GM12878 (cell line): ENCODE measurements around the gene UQCRC1. TPM values are rescaled to one million over a fixed set of nuclear protein-coding genes. Genes with fewer than 3 reads are reported as not detected.

ENCODE experiments used
- ATAC-seq: fragments of 200-7000 bp; cut with Tn5 transposase; 3 replicates; pipeline ENCODE4 v1.9.1; 2020; ENCODE audit warnings: mild to moderate bottlenecking, moderate library complexity
- BruUV-seq: library from RNA; stranded (reverse); fragments of 400-500 nt; replicated peaks from 2 replicates; lab custom pipeline; 2021; lab: Mats Ljungman, UMichigan
- CTCF ChIA-PET: fragments of 300-600 bp; sonication (Branson Sonifier 250); formaldehyde crosslinking; extraction: SDS; loops from one replicate; lab custom pipeline; 2021; ENCODE audit warnings: inconsistent platforms; lab: Yijun Ruan, JAX
- POLR2A ChIA-PET: fragments of 350-600 bp; formaldehyde crosslinking; extraction: SDS; loops from one replicate; lab custom pipeline; 2021; ENCODE audit warnings: inconsistent platforms; lab: Charles Lee
- RAD21 ChIA-PET: fragments of 300-600 bp; sonication (Branson Sonifier 250); formaldehyde crosslinking; loops from one replicate; lab custom pipeline; 2023; ENCODE audit warnings: antibody characterized with exemption; ENCODE audit not compliant: unreplicated experiment; lab: Charles Lee
- SMC1A ChIA-PET: fragments of 300-600 bp; sonication (Branson Sonifier 250); formaldehyde crosslinking; loops from one replicate; lab custom pipeline; 2023; ENCODE audit not compliant: unreplicated experiment, uncharacterized antibody; lab: Charles Lee
- DNase-seq: peaks from one replicate; pipeline ENCODE4 v3.0.0-alpha.2; 2011; ENCODE audit warnings: low read depth, low spot score
- FAIRE-seq: peaks from 3 replicates; lab custom pipeline; 2011; peaks lifted over from hg19 to GRCh38; lab: Jason Lieb, UNC
- H2AFZ ChIP-seq: 2 replicates; pipeline ENCODE4 v1.6.0; 2011; ENCODE audit warnings: low read depth, low read length, control low read depth; ENCODE audit not compliant: control insufficient read depth
- H3K27ac ChIP-seq: 2 replicates; pipeline ENCODE4 v1.5.1; 2011; ENCODE audit warnings: control low read depth; ENCODE audit not compliant: control insufficient read depth, insufficient read depth
- H3K27me3 ChIP-seq, 2 experiments: replicated peaks in 1 of 2; 2 replicates each; pipeline versions ENCODE4 v1.6.0 to v1.6.1; 2011; ENCODE audit warnings: low read length in 1 of 2; ENCODE audit not compliant: control insufficient read depth in 2 of 2, insufficient read depth in 2 of 2
- H3K36me3 ChIP-seq, 2 experiments: 2 replicates each; pipeline ENCODE4 v1.5.1; 2011; ENCODE audit warnings: low read length in 1 of 2; ENCODE audit not compliant: control insufficient read depth in 2 of 2, insufficient read depth in 2 of 2
- H3K4me1 ChIP-seq: 2 replicates; pipeline ENCODE4 v1.6.1; 2011; ENCODE audit warnings: mild to moderate bottlenecking, low read length, moderate library complexity, mixed read lengths; ENCODE audit not compliant: control insufficient read depth, insufficient read depth
- H3K4me2 ChIP-seq: 2 replicates; pipeline ENCODE4 v1.6.0; 2011; ENCODE audit warnings: control low read depth; ENCODE audit not compliant: control insufficient read depth, insufficient read depth
- H3K4me3 ChIP-seq: fragments of 200-600 bp; sonication (generic); 2 replicates; pipeline ENCODE4 v1.5.1; 2016
- H3K79me2 ChIP-seq: 2 replicates; pipeline ENCODE4 v1.6.0; 2011; ENCODE audit warnings: low read length; ENCODE audit not compliant: control insufficient read depth, insufficient read depth
- H3K9ac ChIP-seq: 2 replicates; pipeline ENCODE4 v1.8.0; 2011; ENCODE audit warnings: low read length, control low read depth, mixed read lengths; ENCODE audit not compliant: control insufficient read depth, insufficient read depth
- H3K9me3 ChIP-seq: replicated peaks from 3 replicates; pipeline ENCODE4 v1.5.1; 2011; ENCODE audit warnings: mild to moderate bottlenecking, low read length; ENCODE audit not compliant: control insufficient read depth, insufficient read depth
- H4K20me1 ChIP-seq: 2 replicates; pipeline ENCODE4 v1.6.0; 2011; ENCODE audit not compliant: control insufficient read depth, insufficient read depth
- BRCA1 ChIP-seq: IDR thresholded peaks from 2 replicates; pipeline ENCODE4 v1.6.1; 2011; ENCODE audit warnings: low read depth, low read length, improper control_type of control experiment
- CHD2 ChIP-seq: IDR thresholded peaks from 2 replicates; pipeline ENCODE4 v1.6.1; 2011; ENCODE audit warnings: low read depth, low read length, improper control_type of control experiment, borderline replicate concordance
- DPF2 ChIP-seq: fragments of 450-650 bp; IDR thresholded peaks from 2 replicates; pipeline ENCODE4 v1.6.1; 2017; ENCODE audit warnings: mild to moderate bottlenecking
- EGR1 ChIP-seq, 2 experiments: IDR thresholded peaks; 1 replicate in 1 of 2; 2 replicates in 1 of 2; pipeline ENCODE4 v1.6.1; 2011 to 2012; ENCODE audit warnings: low read depth in 2 of 2, low read length in 2 of 2, borderline replicate concordance in 1 of 2, mild to moderate bottlenecking in 1 of 2, moderate library complexity in 1 of 2
- HDGF ChIP-seq: fragments of 450-650 bp; IDR thresholded peaks from 2 replicates; pipeline ENCODE4 v1.6.1; 2016; ENCODE audit warnings: antibody characterized with exemption
- MEF2B ChIP-seq: fragments of 450-650 bp; IDR thresholded peaks from 2 replicates; pipeline ENCODE4 v1.6.1; 2018; ENCODE audit warnings: mild to moderate bottlenecking, moderate library complexity; ENCODE audit not compliant: partially characterized antibody, poor library complexity, severe bottlenecking
- RUNX3 ChIP-seq: IDR thresholded peaks from 2 replicates; pipeline ENCODE4 v1.6.1; 2012; ENCODE audit warnings: low read length, inconsistent platforms
- SIN3A ChIP-seq: IDR thresholded peaks from 2 replicates; pipeline ENCODE4 v1.6.1; 2012; ENCODE audit warnings: low read depth, low read length, improper control_type of control experiment
- TBL1XR1 ChIP-seq: IDR thresholded peaks from 2 replicates; pipeline ENCODE4 v1.6.1; 2012; ENCODE audit warnings: low read depth, low read length, improper control_type of control experiment
- ZBTB33 ChIP-seq: fragments of 450-650 bp; IDR thresholded peaks from 2 replicates; pipeline ENCODE4 v1.6.1; 2017; ENCODE audit warnings: mild to moderate bottlenecking
- WGBS: methylation state at CpG from one replicate; pipeline ENCODE4 v1.1.6; 2016; ENCODE audit warnings: low lambda C conversion rate; ENCODE audit not compliant: insufficient replicate concordance, insufficient coverage; ENCODE audit errors: missing lambda C conversion rate; 5-methylcytosine and 5-hydroxymethylcytosine counted together
- in situ Hi-C: fragments of 300-500 bp; cut with MboI; formaldehyde crosslinking; loops from 9 replicates; pipeline ENCODE4 v1.14.3; 2018; ENCODE audit warnings: mixed read lengths
- intact Hi-C: fragments of 100-400 bp; cut with micrococcal nuclease; formaldehyde crosslinking; loops from one replicate; pipeline ENCODE4 v1.14.2; 2022; ENCODE audit not compliant: unreplicated experiment
- polyA plus RNA-seq, 11 experiments: library from polyadenylated mRNA; depleted of rRNA in 4 of 11; unstranded in 6 of 11; stranded (reverse) in 5 of 11; fragments of >200 nt; fragmentation: Nextera tagmentation in 4 of 11; fragmentation: Illumina TruSeq in 1 of 11; extraction: Ambion mirVana in 4 of 11; extraction: Trizol in 1 of 11; gene quantifications; 1 replicate in 1 of 11; 2 replicates in 10 of 11; pipeline versions ENCODE4 v1.2.1 to v1.2.3, GENCODE V29; 2011 to 2016; ENCODE audit warnings: inconsistent platforms in 2 of 11, missing spikeins in 2 of 11, low read depth in 1 of 11
- total RNA-seq, 4 experiments: library from RNA; depleted of rRNA in 3 of 4; stranded (reverse); fragments of >200 nt in 3 of 4; fragmentation: Illumina TruSeq in 1 of 4; extraction: Trizol in 1 of 4; gene quantifications; 2 replicates each; pipeline versions ENCODE4 v1.2.1 to v1.2.3, GENCODE V29; 2013 to 2021
- TF ChIP-seq, protein P1 (sequence below): fragments of 150-350 bp; IDR thresholded peaks from 2 replicates; pipeline ENCODE4 v1.6.1; 2014; ENCODE audit warnings: mild to moderate bottlenecking, low read depth, low read length

UQCRC1 gene
- total and polyA plus RNA-seq, 10 of the 15 experiments (the other 5 are each of a cell fraction or from before 2014, with no cell fraction given) = 116 to 426 (median 228) TPM

DNA sequence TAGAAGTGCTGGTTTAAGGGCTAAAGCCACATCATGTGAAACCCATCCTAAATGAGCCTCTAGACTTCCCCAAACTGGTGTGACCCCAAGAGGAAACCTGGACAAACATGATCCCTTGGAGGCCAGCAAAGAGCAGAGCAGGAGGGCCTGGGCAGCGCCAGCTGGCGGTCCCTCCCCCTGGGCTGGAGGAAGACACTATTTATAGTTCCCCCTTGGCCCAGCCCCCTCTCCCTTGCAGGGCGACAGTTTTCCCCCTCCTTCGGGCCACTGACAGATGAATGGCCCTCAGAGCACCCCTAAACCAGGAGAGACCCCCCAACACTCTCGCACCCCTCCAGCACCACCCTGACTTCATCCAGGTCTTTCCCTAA lies 48.8 kb downstream of the UQCRC1 start:
- peaks cover 40% of the 10 kb centered on the region for H3K4me1 ChIP-seq
- DNase-seq (no peak), ATAC-seq (no peak)
- 11% methylated on average over 5 of the region's 5 CpGs for WGBS
- no peaks in the 10 kb centered on the region for H3K36me3 ChIP-seq
- peak overlapping the region; percentile 29 for H2AFZ ChIP-seq
- H3K79me2 ChIP-seq = peaks cover 9% of the 10 kb centered on the region
- in situ Hi-C loops = no loop called here
- intact Hi-C loops = no loop called here
- H3K9me3 ChIP-seq = no peaks in the 10 kb centered on the region
- ChIA-PET POLR2A (interaction anchor here (1.0 to 7.1 kb wide), 2 partner anchors 91 to 260 kb away, joined by 3 to 91 read pairs; partner anchors contain the start of gene NME6), SMC1A (interaction anchor here (1.6 to 4.9 kb wide), 2 partner anchors 91 to 125 kb away, joined by 3 to 28 read pairs; no protein-coding TSS in a partner anchor), RAD21 (interaction anchor here (1.1 to 6.8 kb wide), 4 partner anchors 74 to 125 kb away, joined by 3 to 32 read pairs (median 10); partner anchors contain the start of gene SLC26A6), CTCF (interaction anchor here (1.3 to 16.3 kb wide), 5 partner anchors 11 to 160 kb away, joined by 4 to 239 read pairs (median 27); partner anchors contain the start of genes CCDC51, NCKIPSD, SLC26A6 and TMA7)
- no peaks in the 10 kb centered on the region for H4K20me1 ChIP-seq
- no TSS peak for BruUV-seq
- H3K4me3 ChIP-seq = peak overlapping the region; percentile 54; the same call in 1 of the 2 replicates
- H3K27me3 ChIP-seq = no peaks in the 10 kb centered on the region
- H3K9ac ChIP-seq = peak overlapping the region; percentile 46
- H3K27ac ChIP-seq = no peak overlapping the region; the same call in 1 of the 2 replicates
- peak; percentile 31 for TF ChIP-seq MEF2B
- no peak for TF ChIP-seq TBL1XR1
- TF ChIP-seq, all 136 proteins: peak for 1
- no peak for FAIRE-seq
- H3K4me2 ChIP-seq = peak overlapping the region; percentile 52

DNA sequence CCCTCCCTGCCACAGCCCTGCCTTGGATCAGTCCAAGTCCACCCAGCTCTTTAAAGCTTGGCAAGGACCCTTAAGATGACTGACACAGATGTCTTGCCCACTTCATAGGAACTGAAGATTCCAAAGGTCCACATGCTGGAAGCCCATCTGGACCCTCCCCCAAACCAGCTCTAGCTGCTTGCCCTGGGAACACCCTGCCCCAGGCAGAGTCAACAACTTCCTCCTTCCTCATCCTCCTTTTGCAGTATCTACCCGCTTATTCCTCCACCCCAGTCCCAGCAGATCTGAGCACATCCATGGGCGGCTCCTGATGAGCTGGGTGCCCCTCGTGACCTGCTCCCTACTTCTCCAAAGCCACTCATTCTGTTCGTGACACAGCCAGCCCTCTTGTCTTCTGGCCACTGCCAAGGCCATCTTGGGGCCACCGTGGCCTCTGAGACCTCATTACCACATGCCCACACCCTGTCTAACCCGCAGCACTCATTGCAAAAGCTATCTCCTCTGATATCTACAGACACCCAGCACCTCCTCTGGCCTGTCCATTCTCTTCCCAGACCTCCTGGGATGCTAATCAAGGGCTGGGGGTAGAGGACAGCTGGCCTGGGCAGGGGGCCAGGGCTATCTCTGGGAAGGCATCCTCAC lies 50.8 kb downstream of the UQCRC1 start:
- no peak for TF ChIP-seq RUNX3
- TF ChIP-seq DPF2 = 0 out of 2 replicates have a peak, but pooled peaks have one; percentile 9
- TF ChIP-seq, protein P1, sequence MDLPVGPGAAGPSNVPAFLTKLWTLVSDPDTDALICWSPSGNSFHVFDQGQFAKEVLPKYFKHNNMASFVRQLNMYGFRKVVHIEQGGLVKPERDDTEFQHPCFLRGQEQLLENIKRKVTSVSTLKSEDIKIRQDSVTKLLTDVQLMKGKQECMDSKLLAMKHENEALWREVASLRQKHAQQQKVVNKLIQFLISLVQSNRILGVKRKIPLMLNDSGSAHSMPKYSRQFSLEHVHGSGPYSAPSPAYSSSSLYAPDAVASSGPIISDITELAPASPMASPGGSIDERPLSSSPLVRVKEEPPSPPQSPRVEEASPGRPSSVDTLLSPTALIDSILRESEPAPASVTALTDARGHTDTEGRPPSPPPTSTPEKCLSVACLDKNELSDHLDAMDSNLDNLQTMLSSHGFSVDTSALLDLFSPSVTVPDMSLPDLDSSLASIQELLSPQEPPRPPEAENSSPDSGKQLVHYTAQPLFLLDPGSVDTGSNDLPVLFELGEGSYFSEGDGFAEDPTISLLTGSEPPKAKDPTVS = no peak
- no peak for TF ChIP-seq SIN3A
- TF ChIP-seq HDGF = peak; percentile 17
- no peak for TF ChIP-seq EGR1 (IDR thresholded peaks at IDR 0.05; ENCODE audit: borderline replicate concordance in 1 of 2, low read depth in 2 of 2, low read length in 2 of 2)
- TF ChIP-seq CHD2 = no peak
- TF ChIP-seq BRCA1 = no peak
- TF ChIP-seq ZBTB33 = no peak
- Histone ChIP-seq H3K4me2 (no peak overlapping the region; the same call in 1 of the 2 replicates), H2AFZ (peak overlapping the region; percentile 33; the same call in 1 of the 2 replicates), H3K79me2 (peaks cover 29% of the 10 kb centered on the region), H3K27ac (no peak overlapping the region), H3K4me3 (no peak overlapping the region), H3K4me1 (peaks cover 47% of the 10 kb centered on the region), H3K36me3 (peaks cover 0 to 2% of the 10 kb centered on the region in 2 experiments; a peak in 2 of 4 replicates), H3K9me3 (no peaks in the 10 kb centered on the region), H4K20me1 (no peaks in the 10 kb centered on the region; the same call in 1 of the 2 replicates), H3K9ac (no peak overlapping the region), H3K27me3 (no peaks in the 10 kb centered on the region)
- BruUV-seq = no TSS peak
- ChIA-PET RAD21 (interaction anchor here (0.8 to 6.8 kb wide), 13 partner anchors 9 to 370 kb away, joined by 3 to 37 read pairs (median 4); partner anchors contain the start of genes CCDC51, CDC25A, SLC26A6 and TMA7), SMC1A (interaction anchor here (1.0 to 4.9 kb wide), 7 partner anchors 43 to 158 kb away, joined by 3 to 28 read pairs (median 4); partner anchors contain the start of genes CCDC51 and CELSR3), POLR2A (interaction anchor here (0.6 to 7.1 kb wide), 2 partner anchors 89 to 121 kb away, joined by 7 to 91 read pairs; a partner anchor contains a TSS), CTCF (interaction anchor here (0.8 to 16.3 kb wide), 15 partner anchors 10 to 474 kb away, joined by 3 to 239 read pairs (median 5); partner anchors contain the start of genes ATRIP, CCDC51, SLC26A6 and TMA7)
- intact Hi-C loops = loop anchor here (5.0 kb wide), 3 partner anchors 111 to 326 kb away; partner anchors contain the start of gene ATRIP
- 35% methylated on average over 6 of the region's 6 CpGs for WGBS
- ATAC-seq (no peak), FAIRE-seq (no peak), DNase-seq (no peak)
- in situ Hi-C loops = no loop called here
